GM18505 (cell line): Measurements from ENCODE around the gene IPO4.

ENCODE experiments used
- ATAC-seq: cut with Tn5 transposase; IDR thresholded peaks from one replicate; pipeline ENCODE4 v1.9.1; 2021; ENCODE audit not compliant: unreplicated experiment
- POLR2A ChIP-seq: IDR thresholded peaks from 4 replicates; pipeline ENCODE4 v1.6.1; 2011; ENCODE audit warnings: borderline replicate concordance; ENCODE audit not compliant: insufficient read depth, insufficient read length; ENCODE audit errors: extremely low read depth

The IPO4 gene

GRCh38 chr14:24194186-24194872 lies 5.7 kb upstream of the IPO4 start:
- ATAC-seq = no peak
- no peak for TF ChIP-seq POLR2A

- no peak for ATAC-seq
- no peak for TF ChIP-seq POLR2A
Measured at GRCh38 chr14:24192933-24193332, 4.3 kb upstream of the IPO4 start.

- no peak for ATAC-seq
- TF ChIP-seq POLR2A = no peak
Measured at GRCh38 chr14:24190416-24190815, 1.8 kb upstream of the IPO4 start.

GRCh38 chr14:24189460-24189859 lies 844 bp upstream of the IPO4 start:
- ATAC-seq = no peak
- TF ChIP-seq POLR2A = no peak

GRCh38 chr14:24189059-24189375 lies 401 bp upstream of the IPO4 start:
- ATAC-seq = no peak
- no peak for TF ChIP-seq POLR2A

GRCh38 chr14:24187539-24187915 lies 1.1 kb downstream of the IPO4 start:
- no peak for ATAC-seq
- TF ChIP-seq POLR2A = no peak

- no peak for TF ChIP-seq POLR2A
- ATAC-seq = no peak
Measured at GRCh38 chr14:24186831-24187538, 1.6 kb downstream of the IPO4 start.

GRCh38 chr14:24185741-24186140 lies 2.9 kb downstream of the IPO4 start:
- no peak for TF ChIP-seq POLR2A
- ATAC-seq = no peak

- no peak for ATAC-seq
- no peak for TF ChIP-seq POLR2A
Measured at GRCh38 chr14:24185026-24185425, 3.6 kb downstream of the IPO4 start.

- no peak for TF ChIP-seq POLR2A
- no peak for ATAC-seq
Measured at GRCh38 chr14:24184104-24184970, 4.3 kb downstream of the IPO4 start.

GRCh38 chr14:24183014-24183481 lies 5.6 kb downstream of the IPO4 start:
- ATAC-seq = no peak

GRCh38 chr14:24182110-24182882 lies 6.3 kb downstream of the IPO4 start:
- no peak for ATAC-seq
- TF ChIP-seq POLR2A = no peak

More at GRCh38 chr14:24183014-24183481, 5.6 kb downstream of the IPO4 start:
- TF ChIP-seq POLR2A = no peak
